ENCODE data around the gene RGS2.

RGS2 gene

DNA sequence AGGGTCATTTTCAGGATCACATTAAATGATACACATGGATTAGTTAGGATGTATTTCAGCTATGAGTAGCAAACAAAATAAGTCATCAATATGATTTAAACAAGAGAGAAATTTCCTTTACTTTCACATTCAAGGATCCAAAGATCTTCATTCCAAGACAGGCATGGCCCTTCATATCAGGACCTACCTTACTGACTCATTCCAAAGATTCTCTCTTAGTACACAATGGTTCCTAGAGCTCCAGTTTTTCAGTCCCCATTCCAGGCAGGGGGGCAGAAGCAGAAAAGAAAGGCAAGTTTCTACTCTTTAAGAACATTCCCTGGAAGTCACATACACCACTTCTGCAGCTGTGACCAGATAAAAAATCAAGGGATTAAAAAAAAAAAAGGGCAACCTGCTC, 23.7 kb downstream of the RGS2 start:
- no peak for DNase-seq

DNA sequence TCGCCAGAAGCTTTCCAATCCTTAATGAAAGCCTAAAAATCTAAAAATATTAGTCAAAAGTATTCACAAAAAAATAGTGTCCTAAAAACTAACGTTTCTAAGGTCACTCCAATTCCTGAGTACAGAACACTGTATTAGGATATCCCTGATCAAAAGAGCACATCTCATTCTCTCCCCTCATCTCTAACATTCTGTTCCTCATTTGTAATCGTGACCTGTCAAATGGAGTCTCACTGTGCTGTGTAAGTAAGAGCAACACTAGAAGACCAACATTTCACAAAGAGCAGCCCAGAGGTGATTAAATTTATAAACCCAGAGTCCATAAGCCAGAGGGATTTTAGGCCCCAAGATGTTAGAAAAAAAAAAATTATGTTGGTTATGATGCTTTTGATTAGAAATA, 26.3 kb downstream of the RGS2 start:
- DNase-seq: no peak

DNA sequence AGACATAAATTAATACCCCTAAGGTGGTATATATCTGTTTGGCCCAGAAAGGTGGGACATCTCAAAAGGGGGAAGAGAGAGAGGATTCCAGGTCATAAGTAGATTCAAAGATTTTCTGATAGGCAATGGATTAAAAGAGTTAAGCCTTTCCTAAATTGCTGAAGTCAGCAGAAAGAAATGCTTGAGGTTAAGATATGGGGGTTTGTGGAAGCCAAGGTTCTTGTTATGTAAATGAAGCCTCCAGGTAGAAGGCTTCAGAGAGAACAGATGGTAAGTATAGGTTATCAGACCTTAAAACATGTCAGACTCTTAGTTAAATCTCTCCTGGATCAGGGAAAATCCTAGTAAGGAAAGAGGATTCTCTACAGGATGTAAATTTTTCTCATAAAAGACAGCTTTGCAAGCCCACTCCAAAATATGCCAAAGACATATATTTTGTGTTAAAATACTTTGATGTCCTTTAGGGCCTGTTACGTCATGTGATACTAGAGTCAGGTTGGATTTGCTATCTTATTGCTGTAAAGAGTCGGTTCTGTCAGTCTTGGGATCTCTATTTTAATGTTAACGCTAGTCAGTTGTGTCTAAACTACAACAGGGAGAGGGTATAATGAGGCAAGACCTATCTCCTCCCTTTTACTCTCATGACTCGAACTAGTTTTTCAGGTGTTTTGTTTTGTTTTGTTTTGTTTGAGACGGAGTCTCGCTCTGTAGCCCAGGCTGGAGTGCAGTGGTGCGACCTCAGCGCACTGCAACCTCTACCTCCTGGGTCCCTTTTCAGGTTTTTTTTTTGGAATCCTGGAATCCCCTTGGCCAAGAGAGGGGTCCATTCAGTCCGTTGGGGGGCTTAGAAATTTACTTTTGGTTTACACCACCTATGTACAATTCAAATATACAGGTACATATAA, 30.6 kb downstream of the RGS2 start:
- no peak for DNase-seq

DNA sequence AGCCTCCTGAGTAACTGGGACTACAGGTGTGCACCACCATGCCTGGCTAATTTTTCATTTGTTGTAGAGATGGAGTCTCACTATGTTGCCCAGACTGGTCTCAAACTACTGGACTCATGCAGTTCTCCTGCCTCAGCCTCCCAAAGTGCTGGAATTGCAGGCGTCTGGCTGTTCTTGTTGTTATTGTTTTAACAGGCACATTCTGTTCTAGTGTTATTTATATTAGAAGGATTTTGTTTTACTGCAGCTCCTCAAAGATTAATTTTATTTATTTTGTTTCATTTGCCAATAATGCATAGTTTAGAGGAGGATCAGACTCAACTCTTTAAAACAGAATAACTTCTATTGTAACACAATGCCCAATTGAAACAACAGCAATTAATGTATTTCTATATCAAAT, 35.5 kb downstream of the RGS2 start:
- no peak for DNase-seq

DNA sequence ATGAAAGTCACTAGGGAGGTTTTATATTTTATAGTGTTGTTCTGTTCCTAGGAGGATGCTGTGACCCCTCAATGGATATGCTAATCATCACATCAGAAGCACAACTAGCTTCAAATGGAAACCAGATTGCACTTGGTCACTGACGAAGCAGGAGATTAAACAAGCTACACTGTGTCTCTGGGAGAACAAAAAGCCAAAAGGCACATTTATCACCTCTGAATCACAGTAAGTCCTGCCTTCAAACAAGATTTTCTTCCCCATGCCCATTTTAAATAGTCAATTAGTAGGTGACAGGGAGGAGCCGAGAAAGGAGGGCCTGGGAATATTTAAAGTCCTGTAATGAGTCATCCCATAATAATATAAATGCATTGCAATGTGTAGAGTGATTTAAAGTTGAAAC, 38.1 kb downstream of the RGS2 start:
- DNase-seq: no peak

DNA sequence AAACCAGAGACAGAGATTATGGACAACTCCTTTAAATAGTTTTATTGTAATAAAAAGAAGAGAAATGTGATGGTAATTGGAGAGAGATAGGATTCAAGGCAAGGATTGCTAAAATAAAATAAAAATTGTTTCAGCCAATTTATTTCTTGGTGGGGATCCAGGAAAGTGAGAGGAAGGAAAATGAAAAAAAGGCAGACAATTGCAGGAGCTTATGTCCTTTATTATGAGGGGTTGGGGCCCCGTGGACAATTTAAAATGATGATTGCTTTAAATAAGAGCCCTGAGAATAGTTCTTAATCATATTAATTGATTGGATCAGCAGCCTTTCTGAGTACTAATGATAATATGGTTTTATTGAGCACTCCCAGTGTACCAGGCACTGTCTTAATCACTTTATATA, 40.2 kb downstream of the RGS2 start:
- DNase-seq: no peak

DNA sequence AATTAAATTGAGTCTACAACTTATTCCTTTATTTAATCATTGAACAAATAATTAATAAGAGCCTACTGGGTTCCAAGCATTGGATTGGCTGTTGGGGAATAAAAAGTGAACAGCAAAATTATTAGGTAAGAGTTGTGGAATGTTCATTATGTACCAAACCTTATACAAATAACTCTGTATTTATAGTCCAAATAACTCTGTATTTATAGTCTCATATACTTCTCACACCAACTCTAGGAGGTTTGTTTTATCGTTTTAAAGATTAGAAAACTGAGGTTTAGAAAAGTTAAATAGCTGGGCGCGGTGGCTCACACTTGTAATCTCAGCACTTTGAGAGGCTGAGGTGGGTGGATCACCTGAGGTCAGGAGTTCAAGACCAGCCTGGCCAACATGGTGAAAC, 40.6 kb downstream of the RGS2 start:
- no peak for DNase-seq

DNA sequence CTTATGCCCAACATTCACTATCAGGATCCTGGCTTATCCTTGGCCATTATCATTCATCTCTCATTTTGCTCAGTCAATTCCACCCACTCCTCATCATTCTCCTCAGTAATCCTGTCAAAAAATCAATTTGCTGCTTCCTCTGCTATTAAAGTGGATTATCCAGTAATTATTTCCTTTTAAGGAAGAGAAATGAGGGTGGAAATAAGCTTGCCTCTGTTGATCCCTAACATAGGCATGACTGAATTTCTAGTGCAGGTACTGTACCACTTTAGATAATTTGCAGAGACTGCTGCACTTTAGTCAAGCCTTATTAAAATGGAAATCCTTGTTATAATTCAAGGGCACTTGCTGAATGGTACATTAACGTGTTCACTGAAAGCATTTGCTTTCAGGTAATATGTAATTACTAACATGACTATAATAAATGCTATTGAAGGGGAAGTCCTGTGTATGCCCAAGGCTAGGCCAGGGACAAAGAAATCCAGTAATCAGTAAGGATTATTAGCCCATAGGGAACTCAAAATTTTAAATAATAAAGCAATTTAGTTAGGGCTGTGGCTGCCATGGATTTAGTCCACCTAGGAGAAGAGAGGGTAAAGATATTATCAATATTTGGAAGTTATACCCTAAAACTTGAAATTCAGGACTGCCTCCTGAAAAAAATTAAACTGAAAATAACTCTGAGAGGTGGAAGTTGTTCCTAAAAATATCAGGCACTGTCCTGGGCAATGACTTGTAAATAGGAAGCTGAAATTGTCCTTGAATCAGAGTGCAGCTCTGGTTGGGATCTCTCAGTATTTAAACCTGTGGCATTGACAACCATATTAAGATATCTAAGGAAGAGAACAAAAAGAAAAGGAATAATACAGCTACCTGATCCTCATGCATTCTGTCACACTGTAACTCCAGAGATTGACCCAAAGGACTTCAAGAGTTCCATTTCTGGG, 43.4 kb downstream of the RGS2 start:
- no peak for DNase-seq

DNA sequence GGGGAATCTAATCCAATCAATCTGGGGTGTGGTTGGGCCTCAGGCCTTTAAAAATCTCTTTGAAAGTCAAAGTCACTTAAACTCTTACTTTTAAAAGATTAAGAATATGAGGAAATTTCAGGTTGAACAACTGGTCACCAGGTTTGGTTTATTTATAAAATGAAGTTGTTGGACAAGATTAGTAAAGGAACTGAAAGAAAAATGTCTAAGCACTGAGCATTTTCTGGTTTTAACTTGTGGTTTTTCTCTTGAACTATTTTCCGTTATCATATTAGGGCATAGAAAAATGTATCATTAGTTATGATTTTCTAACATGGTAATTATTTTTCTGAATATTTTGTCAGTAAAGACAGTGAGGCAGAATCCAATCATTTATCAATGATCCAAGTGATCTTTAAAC, 49.6 kb downstream of the RGS2 start:
- DNase-seq: no peak

DNA sequence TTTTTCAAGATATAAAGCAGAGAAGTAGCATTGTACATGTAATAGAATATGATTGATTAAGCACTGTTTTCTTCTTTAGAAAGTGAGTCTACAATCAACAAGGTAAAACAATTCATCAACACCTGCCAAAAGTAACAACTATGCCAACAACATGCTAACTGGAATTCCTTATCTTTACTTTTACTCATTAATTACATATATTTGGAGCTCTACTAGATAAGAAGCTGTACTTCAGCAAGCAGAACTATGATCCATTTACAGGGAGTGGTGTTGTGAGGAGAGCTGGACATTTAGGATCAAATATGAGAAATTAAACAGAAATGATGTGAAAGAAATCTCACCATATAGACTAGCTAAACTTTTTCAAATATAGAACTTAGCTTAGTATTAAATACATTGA, 51.0 kb downstream of the RGS2 start:
- no peak for DNase-seq

DNA sequence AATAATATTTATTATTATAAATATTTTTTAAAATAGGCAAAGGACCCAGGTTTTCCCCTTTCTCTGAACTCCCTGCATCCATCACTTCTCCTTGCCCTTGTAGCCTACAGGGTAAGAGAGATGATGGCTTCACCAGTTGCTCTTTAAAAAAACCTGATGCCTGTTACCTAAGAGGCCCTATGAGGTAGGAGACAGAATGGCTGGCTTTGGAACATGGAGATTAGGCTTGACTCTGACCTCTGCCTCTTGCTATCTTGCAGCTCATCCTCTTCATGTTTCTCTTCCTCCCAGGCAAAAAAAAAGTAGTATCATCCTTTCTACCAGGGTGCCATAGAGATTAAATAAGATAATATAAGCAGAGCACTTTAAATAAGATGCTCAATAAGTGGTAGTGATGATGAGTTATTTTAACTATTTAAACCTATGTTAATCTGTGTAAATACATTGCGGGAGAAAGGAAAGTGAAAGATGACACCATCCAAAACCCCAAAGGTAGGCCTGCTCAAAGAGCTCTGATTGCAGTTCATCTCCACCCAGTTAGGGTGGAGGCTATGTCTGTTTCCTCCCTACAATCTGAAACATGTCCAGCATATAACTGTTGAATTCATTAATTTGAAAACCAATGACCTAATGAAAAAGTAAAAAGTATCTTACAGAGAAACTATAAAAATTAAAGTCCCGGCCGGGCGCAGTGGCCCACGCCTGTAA, 51.8 kb downstream of the RGS2 start:
- no peak for DNase-seq

DNA sequence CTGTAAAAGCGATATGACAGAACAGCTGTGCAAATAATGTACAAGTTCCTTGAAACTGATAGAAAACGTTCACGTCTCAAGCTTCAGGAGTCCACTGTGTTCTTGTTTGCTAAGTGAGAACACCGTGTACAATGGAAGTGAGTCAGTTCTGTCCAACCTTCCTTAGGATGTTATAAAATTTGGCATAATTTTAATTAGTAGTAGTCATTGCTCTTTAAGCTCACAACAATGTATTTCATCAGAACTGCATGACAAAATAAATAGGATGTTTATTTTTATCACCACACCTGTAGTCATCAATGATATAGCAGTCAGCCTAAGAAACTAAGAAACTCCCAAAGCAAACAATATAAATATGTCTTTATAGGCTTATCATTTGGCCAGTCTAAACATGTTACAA, 53.0 kb downstream of the RGS2 start:
- no peak for DNase-seq
